Measurements from ENCODE around the gene CDRT4. TPM values are rescaled to one million over a fixed set of nuclear protein-coding genes. Genes with fewer than 3 reads are reported as not detected.
A peak's percentile ranks its signal among the peaks of the same experiment; 100 is the strongest.
"Not testable (repeated sequence)": the region's sequence is repeated elsewhere in the genome, so short reads cannot be mapped to it uniquely, and the experiment has no call there.

Gene CDRT4
- total RNA-seq, 1 donor from 2014 or later = 1.4 TPM

GRCh38 chr17:15507896-15508295 is 40.5 kb upstream of the CDRT4 start:
- no peak for DNase-seq
- intact Hi-C loops (cut with micrococcal nuclease) = no loop called here
- H3K4me1 ChIP-seq = peaks cover 30% of the 10 kb centered on the region

GRCh38 chr17:15507001-15507400 is 39.6 kb upstream of the CDRT4 start:
- no peak for TF ChIP-seq CTCF (IDR thresholded peaks at IDR 0.05; ENCODE audit: borderline replicate concordance)
- no peaks in the 10 kb centered on the region for H3K9me3 ChIP-seq (replicated peaks)
- intact Hi-C loops (cut with micrococcal nuclease) = no loop called here
- H3K4me1 ChIP-seq = peaks cover 37% of the 10 kb centered on the region
- no peak overlapping the region for H3K27ac ChIP-seq (replicated peaks)
- no peaks in the 10 kb centered on the region for H3K27me3 ChIP-seq (ENCODE audit: low read depth)
- no peak overlapping the region for H3K4me3 ChIP-seq
- peaks cover 6% of the 10 kb centered on the region for H3K36me3 ChIP-seq
- DNase-seq = no peak

More at GRCh38 chr17:15507896-15508295, 40.5 kb upstream of the CDRT4 start:
- no peak for TF ChIP-seq CTCF (IDR thresholded peaks at IDR 0.05; ENCODE audit: borderline replicate concordance)
- Histone ChIP-seq H3K27me3 (ENCODE audit: low read depth) (no peaks in the 10 kb centered on the region), H3K4me3 (no peak overlapping the region), H3K9me3 (replicated peaks) (no peaks in the 10 kb centered on the region), H3K27ac (replicated peaks) (no peak overlapping the region), H3K36me3 (peaks cover 6% of the 10 kb centered on the region)

- H3K4me3 ChIP-seq; H3K27me3 ChIP-seq (ENCODE audit: low read depth); intact Hi-C loops (cut with micrococcal nuclease); DNase-seq; H3K27ac ChIP-seq (replicated peaks); H3K36me3 ChIP-seq; H3K9me3 ChIP-seq (replicated peaks): not testable (repeated sequence)
- peaks cover 37% of the 10 kb centered on the region for H3K4me1 ChIP-seq
These were observed 38.3 kb upstream of the CDRT4 start for GRCh38 chr17:15505708-15506107.

GRCh38 chr17:15503731-15504130 is 36.3 kb upstream of the CDRT4 start:
- no peak for TF ChIP-seq CTCF (IDR thresholded peaks at IDR 0.05; ENCODE audit: borderline replicate concordance)
- H3K36me3 ChIP-seq = peaks cover 6% of the 10 kb centered on the region
- no peak overlapping the region for H3K27ac ChIP-seq (replicated peaks)
- no peak for DNase-seq
- H3K27me3 ChIP-seq (ENCODE audit: low read depth) = no peaks in the 10 kb centered on the region
- intact Hi-C loops (cut with micrococcal nuclease) = loop anchor here (2.0 kb wide), 1 partner anchor 241 kb away; no protein-coding TSS in a partner anchor
- H3K4me3 ChIP-seq = no peak overlapping the region
- H3K9me3 ChIP-seq (replicated peaks) = no peaks in the 10 kb centered on the region
- H3K4me1 ChIP-seq = peaks cover 24% of the 10 kb centered on the region

GRCh38 chr17:15502369-15503112 is 35.1 kb upstream of the CDRT4 start:
- TF ChIP-seq CTCF (IDR thresholded peaks at IDR 0.05; ENCODE audit: borderline replicate concordance) = peak; percentile 92
- Histone ChIP-seq H3K27ac (replicated peaks) (peak overlapping the region; percentile 90), H3K36me3 (peaks cover 6% of the 10 kb centered on the region), H3K27me3 (ENCODE audit: low read depth) (no peaks in the 10 kb centered on the region), H3K4me1 (peaks cover 13% of the 10 kb centered on the region), H3K4me3 (peak overlapping the region; percentile 60), H3K9me3 (replicated peaks) (no peaks in the 10 kb centered on the region)
- intact Hi-C loops (cut with micrococcal nuclease) = loop anchor here (2.0 kb wide), 1 partner anchor 240 kb away; no protein-coding TSS in a partner anchor
- peak; percentile 90 for DNase-seq

- peaks cover 20% of the 10 kb centered on the region for H3K4me1 ChIP-seq
- intact Hi-C loops (cut with micrococcal nuclease) = loop anchor here (2.0 kb wide), 1 partner anchor 239 kb away; no protein-coding TSS in a partner anchor
- H3K27me3 ChIP-seq (ENCODE audit: low read depth) = no peaks in the 10 kb centered on the region
- no peak for DNase-seq
- TF ChIP-seq CTCF (IDR thresholded peaks at IDR 0.05; ENCODE audit: borderline replicate concordance) = no peak
- peak overlapping the region; percentile 60 for H3K4me3 ChIP-seq
- H3K36me3 ChIP-seq = peaks cover 1% of the 10 kb centered on the region
- peak overlapping the region; percentile 90 for H3K27ac ChIP-seq (replicated peaks)
- no peaks in the 10 kb centered on the region for H3K9me3 ChIP-seq (replicated peaks)
These were observed 34.4 kb upstream of the CDRT4 start for GRCh38 chr17:15501793-15502192.
